Upper lobe of left lung (tissue), 6 donors: ENCODE measurements around the gene CD46. TPM values are rescaled to one million over a fixed set of nuclear protein-coding genes. Genes with fewer than 3 reads are reported as not detected.

Experiments used
- ATAC-seq, 2 donors: fragments of 200-7000 bp; cut with Tn5 transposase; one replicate each; pipeline ENCODE4 v1.9.1; 2022; ENCODE audit warnings: mild to moderate bottlenecking in 2 of 2, moderate library complexity in 2 of 2; ENCODE audit not compliant: low FRiP score in 2 of 2
- DNase-seq, 2 donors: peaks; one replicate each; pipeline ENCODE4 v3.0.0-alpha.2; 2019 to 2020
- H3K27ac ChIP-seq, 4 donors: fragments of 200-600 bp; sonication (generic); one replicate each; pipeline ENCODE4 v1.5.1; 2016 to 2019
- H3K27me3 ChIP-seq, 4 donors: fragments of 200-600 bp; sonication (generic); one replicate each; pipeline ENCODE4 v1.5.1; 2017 to 2019
- H3K36me3 ChIP-seq, 4 donors: fragments of 200-600 bp; sonication (generic); one replicate each; pipeline ENCODE4 v1.5.1; 2016 to 2019
- H3K4me1 ChIP-seq, 4 donors: fragments of 200-600 bp; sonication (generic); one replicate each; pipeline ENCODE4 v1.5.1; 2018 to 2019
- H3K4me3 ChIP-seq, 4 donors: fragments of 200-600 bp; sonication (generic); one replicate each; pipeline ENCODE4 v1.5.1; 2017 to 2019; ENCODE audit warnings: mild to moderate bottlenecking in 2 of 4, moderate library complexity in 1 of 4
- H3K9me3 ChIP-seq, 4 donors: fragments of 200-600 bp; sonication (generic); one replicate each; pipeline ENCODE4 v1.5.1; 2018 to 2019
- CTCF ChIP-seq, 6 experiments: fragments of 450-650 bp in 4 of 6; fragments of 200-600 bp in 2 of 6; sonication (generic) in 2 of 6; IDR thresholded peaks; one replicate each; pipeline ENCODE4 v1.5.1; 2016 to 2019; ENCODE audit warnings: antibody characterized with exemption in 6 of 6
- EP300 ChIP-seq, 4 donors: sonication (generic); formaldehyde crosslinking; IDR thresholded peaks; one replicate each; pipeline ENCODE4 v1.5.1; 2017; ENCODE audit warnings: antibody characterized with exemption in 4 of 4, control low read depth in 2 of 4
- POLR2A ChIP-seq, 4 donors: fragments of 450-650 bp; IDR thresholded peaks; one replicate each; pipeline ENCODE4 v1.5.1; 2016 to 2017; ENCODE audit warnings: antibody characterized with exemption in 4 of 4, mild to moderate bottlenecking in 2 of 4
- POLR2AphosphoS5 ChIP-seq, 2 donors: sonication (generic); formaldehyde crosslinking; IDR thresholded peaks; one replicate each; pipeline ENCODE4 v1.5.1; 2017; ENCODE audit warnings: antibody characterized with exemption in 2 of 2
- WGBS, 2 donors: methylation state at CpG; one replicate each; pipeline ENCODE4 v1.1.5; 2017 to 2018; 5-methylcytosine and 5-hydroxymethylcytosine counted together
- total RNA-seq, 6 donors: library from RNA; depleted of rRNA in 4 of 6; stranded (reverse); fragments of >200 nt in 4 of 6; gene quantifications; one replicate each; pipeline versions ENCODE4 v1.1.0 to v1.2.1, GENCODE V29; 2016 to 2021
- donor health status: DM: no; HTN: no; CAD: no; lungs with moderate emphysema.
- donor health status: DM: no; HTN: yes; CAD: no; lungs with severe emphysema.

Gene CD46
- total RNA-seq, 6 donors from 2014 or later, result 105 to 358 (median 248) TPM

GRCh38 chr1:207789792-207790787, 38.2 kb downstream of the CD46 start:
- Histone ChIP-seq H3K9me3 (no peaks in the 10 kb centered on the region), H3K4me1 (peaks cover 0 to 16% (median 2%) of the 10 kb centered on the region in 4 donors), H3K36me3 (peaks cover 0 to 66% (median 10%) of the 10 kb centered on the region in 4 donors), H3K4me3 (no peak overlapping the region), H3K27ac (no peak overlapping the region), H3K27me3 (no peaks in the 10 kb centered on the region)
- TF ChIP-seq POLR2A (IDR thresholded peaks at IDR 0.05) (no peak), POLR2AphosphoS5 (IDR thresholded peaks at IDR 0.05) (no peak), EP300 (IDR thresholded peaks at IDR 0.05) (no peak), CTCF (IDR thresholded peaks at IDR 0.05) (no peak)
- WGBS, 2 donors, result 73% methylated on average over 8 of the region's 8 CpGs
- no peak for ATAC-seq
- no peak for DNase-seq

DNA sequence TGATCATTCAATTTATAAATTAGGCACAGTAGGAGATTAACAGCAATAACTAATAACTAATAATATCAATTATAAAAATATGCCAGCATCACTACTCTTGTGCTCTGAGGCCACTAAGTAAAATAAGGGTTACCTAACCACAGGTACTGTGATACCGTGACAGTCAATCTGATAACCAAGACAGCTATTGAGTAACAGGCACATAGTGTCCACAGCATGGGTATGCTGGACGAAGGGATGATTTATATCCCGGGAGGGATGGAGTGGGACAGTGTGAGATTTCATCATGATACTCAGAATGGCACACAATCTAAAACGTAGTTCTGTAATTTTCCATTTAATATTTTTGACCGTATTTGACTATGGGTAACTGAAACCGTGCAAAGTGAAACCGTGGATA, 39.4 kb downstream of the CD46 start:
- TF ChIP-seq POLR2AphosphoS5 (IDR thresholded peaks at IDR 0.05) (no peak), CTCF (IDR thresholded peaks at IDR 0.05) (no peak), EP300 (IDR thresholded peaks at IDR 0.05) (no peak), POLR2A (IDR thresholded peaks at IDR 0.05) (no peak)
- 89 to 93% methylated on average over 7 of the region's 7 CpGs for WGBS, 2 donors
- Histone ChIP-seq H3K4me1 (peaks cover 0 to 16% (median 2%) of the 10 kb centered on the region in 4 donors), H3K4me3 (no peak overlapping the region), H3K27me3 (no peaks in the 10 kb centered on the region), H3K27ac (no peak overlapping the region), H3K36me3 (peaks cover 0 to 61% (median 8%) of the 10 kb centered on the region in 4 donors), H3K9me3 (no peaks in the 10 kb centered on the region)
- no peak for ATAC-seq
- no peak for DNase-seq

DNA sequence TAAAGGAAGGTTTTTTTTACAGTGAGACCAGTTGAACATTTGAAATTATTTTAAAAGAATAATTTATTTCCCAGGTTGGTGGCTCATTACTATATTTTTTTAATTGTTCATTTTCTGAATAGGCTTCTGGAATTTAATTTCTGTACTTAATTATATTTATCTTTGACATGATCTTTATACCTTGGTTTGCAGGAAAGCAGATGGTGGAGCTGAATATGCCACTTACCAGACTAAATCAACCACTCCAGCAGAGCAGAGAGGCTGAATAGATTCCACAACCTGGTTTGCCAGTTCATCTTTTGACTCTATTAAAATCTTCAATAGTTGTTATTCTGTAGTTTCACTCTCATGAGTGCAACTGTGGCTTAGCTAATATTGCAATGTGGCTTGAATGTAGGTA, 41.5 kb downstream of the CD46 start:
- H3K27ac ChIP-seq, result no peak overlapping the region
- peaks cover 3 to 28% (median 17%) of the 10 kb centered on the region in 4 donors for H3K4me1 ChIP-seq
- ATAC-seq (no peak), DNase-seq (no peak)
- no peak overlapping the region for H3K4me3 ChIP-seq
- H3K27me3 ChIP-seq, result no peaks in the 10 kb centered on the region
- H3K9me3 ChIP-seq, result no peaks in the 10 kb centered on the region
- TF ChIP-seq EP300 (IDR thresholded peaks at IDR 0.05) (no peak), POLR2A (IDR thresholded peaks at IDR 0.05) (no peak), POLR2AphosphoS5 (IDR thresholded peaks at IDR 0.05) (no peak), CTCF (IDR thresholded peaks at IDR 0.05) (no peak)
- peaks cover 0 to 41% (median 6%) of the 10 kb centered on the region in 4 donors for H3K36me3 ChIP-seq

DNA sequence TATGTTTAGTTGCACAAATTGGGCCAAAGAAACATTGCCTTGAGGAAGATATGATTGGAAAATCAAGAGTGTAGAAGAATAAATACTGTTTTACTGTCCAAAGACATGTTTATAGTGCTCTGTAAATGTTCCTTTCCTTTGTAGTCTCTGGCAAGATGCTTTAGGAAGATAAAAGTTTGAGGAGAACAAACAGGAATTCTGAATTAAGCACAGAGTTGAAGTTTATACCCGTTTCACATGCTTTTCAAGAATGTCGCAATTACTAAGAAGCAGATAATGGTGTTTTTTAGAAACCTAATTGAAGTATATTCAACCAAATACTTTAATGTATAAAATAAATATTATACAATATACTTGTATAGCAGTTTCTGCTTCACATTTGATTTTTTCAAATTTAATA, 43.0 kb downstream of the CD46 start:
- DNase-seq (no peak), ATAC-seq (no peak)
- H3K27me3 ChIP-seq, result no peaks in the 10 kb centered on the region
- 42 to 44% methylated on average over 2 of the region's 2 CpGs for WGBS, 2 donors
- peaks cover 0 to 44% (median 4%) of the 10 kb centered on the region in 4 donors for H3K36me3 ChIP-seq
- H3K4me1 ChIP-seq, result peaks cover 10 to 27% (median 21%) of the 10 kb centered on the region in 4 donors
- H3K27ac ChIP-seq, result peak overlapping the region in 1 of 4 donors; percentile 44
- no peak for TF ChIP-seq POLR2A (IDR thresholded peaks at IDR 0.05)
- TF ChIP-seq POLR2AphosphoS5 (IDR thresholded peaks at IDR 0.05), result no peak
- TF ChIP-seq CTCF (IDR thresholded peaks at IDR 0.05), result no peak
- no peak for TF ChIP-seq EP300 (IDR thresholded peaks at IDR 0.05)
- no peaks in the 10 kb centered on the region for H3K9me3 ChIP-seq
- no peak overlapping the region for H3K4me3 ChIP-seq
